ENCODE measurements around the gene LAMTOR2.
"Not testable (repeated sequence)": the region's sequence is repeated elsewhere in the genome, so short reads cannot be mapped to it uniquely, and the experiment has no call there.

LAMTOR2 gene

DNA sequence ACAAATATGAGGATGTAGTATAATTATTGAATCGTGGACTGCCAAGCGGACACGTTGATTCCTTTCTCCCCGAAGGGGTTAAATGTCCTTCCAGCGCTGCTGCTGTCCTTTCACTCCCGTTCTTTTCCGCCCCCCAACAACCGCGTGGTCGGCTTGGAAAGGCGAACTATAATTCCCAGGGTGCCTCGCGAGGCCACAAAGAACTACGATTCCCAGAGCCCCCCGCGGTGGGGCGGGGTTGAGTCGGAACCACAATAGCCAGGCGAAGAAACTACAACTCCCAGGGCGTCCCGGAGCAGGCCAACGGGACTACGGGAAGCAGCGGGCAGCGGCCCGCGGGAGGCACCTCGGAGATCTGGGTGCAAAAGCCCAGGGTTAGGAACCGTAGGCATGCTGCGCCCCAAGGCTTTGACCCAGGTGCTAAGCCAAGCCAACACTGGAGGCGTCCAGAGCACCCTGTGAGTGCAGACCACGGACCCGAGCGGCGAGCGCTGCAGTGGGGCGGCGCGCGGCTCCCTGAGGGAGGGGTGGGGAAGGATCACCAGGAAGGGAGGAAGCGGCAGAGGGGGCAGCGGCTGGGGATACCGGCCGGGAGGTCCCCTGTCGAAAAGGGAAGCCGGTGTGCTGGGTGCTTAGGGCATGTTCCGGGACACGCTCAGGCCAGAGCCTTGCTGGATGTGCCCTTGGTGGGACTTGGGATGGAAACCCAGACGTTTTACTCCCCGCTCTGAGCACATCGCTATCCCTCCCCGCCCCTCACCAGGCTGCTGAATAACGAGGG is at the start of gene LAMTOR2:
Gene LAMTOR2, plus strand, starts transcription at position 283 of the 781 bp plus-strand sequence. Its CDS starts 108 bp downstream, at position 391.
- Mint-ChIP-seq H3K4me3 (peak within 1 kb of the TSS; percentile 91), H3K36me3 (peaks cover 2% of the 10 kb centered on the region)

DNA sequence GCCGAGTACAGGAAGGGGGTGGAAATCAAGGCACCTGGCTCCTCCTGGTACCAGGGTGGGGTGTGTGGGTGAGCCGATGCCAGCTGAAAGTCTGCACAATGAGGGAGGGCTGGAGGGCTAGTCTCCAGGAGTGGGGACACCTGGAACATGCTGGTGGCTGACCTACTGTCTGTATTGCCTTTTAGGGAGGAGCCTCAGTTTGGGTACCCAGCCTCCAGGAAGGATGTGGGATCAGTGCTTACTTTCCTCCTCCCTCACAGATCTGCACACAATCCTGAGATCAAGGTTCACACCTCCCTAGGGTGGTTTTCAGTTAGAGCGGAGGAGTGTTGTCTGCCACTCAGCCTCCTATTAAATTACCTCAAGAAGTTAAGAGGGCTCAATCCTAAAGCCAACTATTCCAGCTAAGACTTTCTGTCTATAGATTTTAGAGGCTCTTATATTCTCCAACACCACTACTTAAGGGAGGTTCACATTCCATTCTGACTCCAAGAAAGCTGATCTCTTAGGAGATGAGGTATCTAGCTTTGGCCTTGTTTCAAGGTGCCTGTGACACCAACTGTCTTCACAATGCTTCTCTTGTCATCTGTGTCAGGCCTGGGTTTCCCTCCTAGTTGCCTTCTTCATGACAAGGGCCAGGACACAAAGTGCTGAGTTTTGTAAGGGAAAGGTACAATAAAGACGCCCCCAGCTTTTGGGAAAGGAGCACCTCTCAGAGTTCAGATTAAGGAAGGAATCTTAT is 49.6 kb upstream of the LAMTOR2 start:
- Mint-ChIP-seq H3K4me1 (peaks cover 27% of the 10 kb centered on the region), H3K27ac (peak overlapping the region; percentile 24), H3K4me3 (peak overlapping the region; percentile 51), H3K9me3 (no peaks in the 10 kb centered on the region), H3K36me3 (peaks cover 8% of the 10 kb centered on the region), H3K27me3 (no peaks in the 10 kb centered on the region)

More for the DNA sequence above, at the start of gene LAMTOR2:
- Mint-ChIP-seq H3K4me1 (peaks cover 30% of the 10 kb centered on the region), H3K27ac (peak within 1 kb of the TSS; percentile 97), H3K9me3 (no peaks in the 10 kb centered on the region), H3K27me3 (no peaks in the 10 kb centered on the region)

DNA sequence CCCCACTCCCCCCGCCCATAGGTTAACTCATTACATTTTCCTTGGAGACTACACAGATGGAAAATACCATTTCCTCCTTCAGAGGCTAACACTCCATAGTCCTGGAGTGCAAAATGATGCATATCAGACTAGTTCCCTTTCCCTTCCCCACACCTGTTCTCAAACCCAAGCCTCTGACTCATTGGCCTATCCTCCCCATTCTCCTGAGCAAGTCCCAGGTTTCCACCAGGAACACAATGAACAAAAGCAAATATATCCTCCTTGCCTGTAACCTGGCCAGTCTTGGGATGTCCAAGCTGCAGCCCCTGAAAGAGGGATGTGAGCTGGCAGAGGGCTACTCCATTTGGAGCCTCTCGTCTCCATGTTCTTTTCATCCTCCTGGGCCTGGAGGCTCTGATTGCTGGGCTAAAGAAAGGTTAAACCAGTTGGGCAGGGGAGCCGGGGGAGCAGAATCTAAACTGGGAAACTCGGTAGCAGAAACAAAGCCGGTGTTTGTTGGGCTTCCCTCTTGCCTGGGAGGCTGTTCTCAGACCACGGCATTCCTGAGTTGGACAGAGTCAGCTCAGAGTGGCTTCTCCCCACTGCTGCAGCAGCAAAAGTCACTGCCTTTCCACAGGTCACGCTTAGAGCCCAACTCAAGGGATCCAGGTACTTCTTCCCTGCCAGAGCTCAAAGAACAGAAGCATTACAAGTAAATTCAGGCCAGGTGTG is 47.8 kb upstream of the LAMTOR2 start:
- no peaks in the 10 kb centered on the region for H3K9me3 Mint-ChIP-seq
- peak overlapping the region; percentile 62 for H3K27ac Mint-ChIP-seq
- no peak overlapping the region for H3K4me3 Mint-ChIP-seq
- H3K4me1 Mint-ChIP-seq, result peaks cover 27% of the 10 kb centered on the region
- peaks cover 15% of the 10 kb centered on the region for H3K36me3 Mint-ChIP-seq
- no peaks in the 10 kb centered on the region for H3K27me3 Mint-ChIP-seq

DNA sequence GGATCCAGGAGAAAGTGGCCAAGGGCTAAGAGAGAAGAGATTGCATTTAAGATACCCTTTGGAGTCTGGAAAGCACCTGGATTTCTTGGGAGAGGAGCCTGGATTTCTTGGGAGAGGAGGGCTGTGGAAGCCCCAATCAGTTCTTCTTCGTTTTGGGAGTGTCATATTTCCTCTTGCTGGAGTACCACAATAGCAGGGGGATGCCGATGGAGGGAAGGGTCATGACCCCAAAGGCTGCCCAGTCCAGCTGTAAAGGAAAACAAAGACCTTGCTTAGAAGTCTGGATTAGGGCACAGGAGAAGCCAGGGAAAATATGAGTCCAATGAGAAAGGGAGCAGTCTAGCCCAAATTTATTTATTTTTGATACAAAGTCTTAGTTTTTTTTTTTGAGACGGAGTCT is 45.2 kb upstream of the LAMTOR2 start:
- Mint-ChIP-seq H3K27ac (no peak overlapping the region), H3K9me3 (no peaks in the 10 kb centered on the region), H3K27me3 (no peaks in the 10 kb centered on the region), H3K4me1 (peaks cover 27% of the 10 kb centered on the region), H3K36me3 (peaks cover 17% of the 10 kb centered on the region), H3K4me3 (no peak overlapping the region)

DNA sequence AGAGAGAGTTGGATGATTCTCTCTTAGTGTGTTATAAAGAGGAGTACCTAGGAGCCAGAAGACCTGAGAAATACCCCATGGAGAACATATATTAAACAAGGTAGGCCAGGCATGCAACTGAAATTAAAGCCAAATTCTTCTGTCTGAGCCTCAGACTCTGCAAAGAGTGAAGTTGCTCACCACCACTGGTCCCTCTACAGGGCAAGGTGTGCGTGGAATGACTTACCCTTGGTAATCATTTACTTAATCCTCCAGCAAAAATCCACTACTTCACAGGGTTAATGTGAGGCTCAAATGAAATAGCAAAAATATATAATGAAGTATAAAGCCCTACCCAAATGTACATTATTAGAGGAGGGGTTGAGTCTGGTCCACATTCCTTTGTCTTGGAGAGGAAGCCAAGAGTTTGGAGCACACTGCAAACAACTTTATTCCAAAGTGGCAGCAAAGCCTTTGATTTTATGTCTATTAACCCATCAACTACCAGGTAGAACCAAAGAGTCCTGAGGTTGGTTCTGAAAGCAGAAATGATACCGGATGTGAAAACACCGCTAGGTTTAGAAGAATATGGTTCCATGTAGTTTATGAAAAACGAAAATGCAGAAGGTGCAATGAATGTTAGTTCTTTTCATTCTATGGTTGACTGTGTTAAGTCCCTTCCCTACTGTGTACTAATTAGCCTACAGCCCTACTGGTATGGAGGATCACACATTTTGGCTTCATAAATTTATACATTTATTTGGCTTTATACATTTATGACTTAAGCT is 42.3 kb upstream of the LAMTOR2 start:
- no peak overlapping the region for H3K4me3 Mint-ChIP-seq
- no peaks in the 10 kb centered on the region for H3K27me3 Mint-ChIP-seq
- H3K36me3 Mint-ChIP-seq, result peaks cover 22% of the 10 kb centered on the region
- peaks cover 18% of the 10 kb centered on the region for H3K4me1 Mint-ChIP-seq
- no peak overlapping the region for H3K27ac Mint-ChIP-seq
- H3K9me3 Mint-ChIP-seq, result no peaks in the 10 kb centered on the region

DNA sequence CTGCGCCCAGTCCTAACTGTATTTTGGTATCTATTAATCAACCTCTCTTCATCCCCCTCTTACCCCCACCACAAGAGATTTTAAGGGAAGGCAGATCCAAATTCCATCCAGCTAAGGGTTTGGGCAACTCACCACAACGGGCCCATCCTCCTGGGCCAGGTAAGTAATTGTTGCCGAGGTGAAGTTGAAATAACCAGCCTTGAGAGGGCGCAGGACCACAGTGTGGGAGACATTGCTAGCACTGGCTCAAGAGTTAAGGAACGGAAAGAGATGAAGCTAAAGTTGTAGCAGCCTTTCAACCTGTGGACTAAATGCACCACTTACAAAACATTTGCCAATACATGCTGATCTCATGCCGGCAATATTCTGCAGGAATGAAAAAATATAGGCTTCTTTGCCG is 39.8 kb upstream of the LAMTOR2 start:
- no peak overlapping the region for H3K4me3 Mint-ChIP-seq
- peaks cover 26% of the 10 kb centered on the region for H3K4me1 Mint-ChIP-seq
- no peaks in the 10 kb centered on the region for H3K9me3 Mint-ChIP-seq
- peaks cover 21% of the 10 kb centered on the region for H3K36me3 Mint-ChIP-seq
- no peak overlapping the region for H3K27ac Mint-ChIP-seq
- no peaks in the 10 kb centered on the region for H3K27me3 Mint-ChIP-seq

DNA sequence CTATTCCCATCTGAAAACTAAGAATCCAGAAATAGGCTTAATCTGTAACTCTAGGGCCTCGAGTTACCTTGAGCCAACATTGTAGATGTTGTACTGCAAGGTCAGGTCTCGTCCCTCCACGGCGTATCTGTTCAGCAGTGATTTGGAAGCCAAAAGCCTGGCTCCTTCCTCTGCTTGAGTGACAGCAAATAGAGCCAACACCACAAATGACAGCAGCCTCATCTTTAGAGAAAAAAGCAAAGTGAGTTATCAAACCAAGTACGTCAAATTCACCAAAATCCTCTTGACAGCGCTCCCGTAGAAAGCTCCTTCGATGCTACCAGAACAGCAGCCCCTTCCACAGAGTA is 34.7 kb upstream of the LAMTOR2 start:
- Mint-ChIP-seq H3K4me1 (peaks cover 36% of the 10 kb centered on the region), H3K36me3 (peaks cover 15% of the 10 kb centered on the region), H3K9me3 (no peaks in the 10 kb centered on the region), H3K27ac (peak overlapping the region; percentile 19), H3K4me3 (peak overlapping the region; percentile 94), H3K27me3 (no peaks in the 10 kb centered on the region)

DNA sequence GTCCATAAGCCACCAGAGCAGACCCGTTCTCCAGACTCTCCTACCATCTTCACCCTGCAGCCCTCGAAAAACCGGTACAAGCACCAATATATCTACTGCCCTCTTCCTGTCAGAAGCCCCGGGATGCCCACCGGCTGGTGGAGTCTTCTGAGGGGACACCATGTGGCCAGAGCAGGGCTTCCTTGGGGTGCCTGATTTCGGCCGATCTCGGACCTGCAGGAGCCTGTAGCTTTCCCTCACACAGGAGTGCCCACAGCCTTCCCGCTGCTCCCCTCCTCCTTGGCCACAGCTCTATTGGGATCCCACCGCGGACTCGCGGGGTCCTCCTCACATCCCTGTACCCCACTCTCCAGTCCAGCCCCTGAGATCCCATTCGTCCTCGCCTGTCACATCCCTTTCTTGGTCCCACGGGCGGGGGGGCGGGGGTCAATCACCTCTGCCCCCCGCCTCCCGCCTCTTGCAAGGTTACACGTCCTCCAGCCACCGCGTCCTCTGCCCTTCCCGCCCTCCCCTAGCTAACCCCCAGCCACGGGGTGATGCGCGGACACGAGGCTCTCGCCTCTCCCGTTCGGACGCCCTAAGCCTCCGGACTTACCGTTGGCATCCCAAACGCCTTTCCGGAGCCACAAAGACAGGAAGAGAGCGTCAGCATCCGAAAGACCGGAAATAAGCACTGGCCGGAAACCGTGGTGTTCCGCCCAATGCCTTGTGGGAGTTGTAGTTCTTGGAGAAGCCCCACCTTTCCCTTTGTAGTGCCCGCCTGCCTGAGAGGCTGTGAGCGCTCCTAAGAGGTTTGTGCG is 34.1 kb upstream of the LAMTOR2 start, which contains the start of gene SSR2:
Gene SSR2, minus strand, starts transcription at position 659 of the 800 bp plus-strand sequence. CDS start 784 bp downstream, outside the sequence.
- H3K27me3 Mint-ChIP-seq, result no peaks in the 10 kb centered on the region
- peaks cover 35% of the 10 kb centered on the region for H3K4me1 Mint-ChIP-seq
- peak within 1 kb of the TSS; percentile 91 for H3K27ac Mint-ChIP-seq
- H3K9me3 Mint-ChIP-seq, result no peaks in the 10 kb centered on the region
- H3K4me3 Mint-ChIP-seq, result peak within 1 kb of the TSS; percentile 94
- H3K36me3 Mint-ChIP-seq, result peaks cover 15% of the 10 kb centered on the region

DNA sequence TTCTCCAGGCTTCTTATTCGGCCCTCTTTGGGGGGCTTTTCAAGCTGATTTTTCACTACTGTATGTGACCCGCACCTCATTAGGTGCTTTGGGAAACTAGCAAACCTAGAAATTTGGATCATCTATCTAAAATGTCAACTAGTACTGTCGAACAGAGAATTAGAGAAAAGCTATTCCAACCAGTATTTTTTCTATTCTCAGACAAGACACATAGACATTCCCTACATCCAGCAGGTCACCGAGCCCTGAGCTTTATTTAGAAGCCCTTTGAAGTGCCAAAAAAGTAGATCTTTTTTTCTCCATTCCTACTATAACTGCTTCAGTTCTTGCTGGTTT is 33.5 kb upstream of the LAMTOR2 start:
- Mint-ChIP-seq H3K9me3 (no peaks in the 10 kb centered on the region), H3K36me3 (peaks cover 15% of the 10 kb centered on the region), H3K27ac (peak overlapping the region; percentile 91), H3K4me1 (peaks cover 39% of the 10 kb centered on the region), H3K4me3 (peak overlapping the region; percentile 94), H3K27me3 (no peaks in the 10 kb centered on the region)

DNA sequence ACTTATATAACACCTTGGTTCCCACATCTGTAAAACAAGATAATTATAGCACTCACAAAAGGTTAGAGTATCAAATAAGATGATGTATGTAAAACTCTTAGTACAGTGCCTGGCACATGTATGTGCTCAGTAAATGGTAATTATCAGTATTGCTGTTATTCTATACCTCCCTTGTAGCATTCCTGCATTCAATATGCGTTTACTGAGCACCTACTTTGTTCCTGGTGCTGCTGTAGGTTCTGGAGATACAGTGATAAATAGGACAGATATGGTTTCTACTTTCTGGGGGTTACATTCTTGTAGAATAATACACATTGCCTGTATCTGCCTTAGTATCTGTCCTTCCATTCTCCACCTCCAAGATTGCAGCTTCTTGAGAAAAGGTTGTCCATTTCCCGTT is 32.6 kb upstream of the LAMTOR2 start:
- no peaks in the 10 kb centered on the region for H3K9me3 Mint-ChIP-seq
- peak overlapping the region; percentile 53 for H3K4me3 Mint-ChIP-seq
- peaks cover 35% of the 10 kb centered on the region for H3K4me1 Mint-ChIP-seq
- H3K27ac Mint-ChIP-seq, result peak overlapping the region; percentile 26
- H3K27me3 Mint-ChIP-seq, result no peaks in the 10 kb centered on the region
- peaks cover 12% of the 10 kb centered on the region for H3K36me3 Mint-ChIP-seq

DNA sequence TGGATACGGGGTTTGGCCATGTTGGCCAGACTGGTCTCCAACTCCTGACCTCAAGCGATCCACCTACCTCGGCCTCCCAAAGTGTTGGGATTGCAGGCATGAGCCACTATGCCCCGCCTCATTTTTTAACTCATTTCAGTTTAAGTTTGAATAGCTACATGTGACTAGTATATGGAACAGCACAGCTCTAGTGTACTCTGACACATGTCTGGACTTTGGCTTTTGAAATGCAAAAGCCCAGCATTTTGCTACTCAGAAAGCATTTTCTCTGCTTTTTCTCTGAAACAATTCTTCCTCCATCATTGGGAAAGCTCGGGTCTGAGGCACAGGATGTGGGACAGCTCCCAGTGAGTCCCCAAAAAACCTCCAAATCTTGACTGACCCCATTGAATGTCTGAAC is 29.8 kb upstream of the LAMTOR2 start:
- H3K4me1 Mint-ChIP-seq, result peaks cover 21% of the 10 kb centered on the region
- no peaks in the 10 kb centered on the region for H3K27me3 Mint-ChIP-seq
- H3K9me3 Mint-ChIP-seq, result no peaks in the 10 kb centered on the region
- no peak overlapping the region for H3K27ac Mint-ChIP-seq
- peaks cover 5% of the 10 kb centered on the region for H3K36me3 Mint-ChIP-seq
- no peak overlapping the region for H3K4me3 Mint-ChIP-seq

DNA sequence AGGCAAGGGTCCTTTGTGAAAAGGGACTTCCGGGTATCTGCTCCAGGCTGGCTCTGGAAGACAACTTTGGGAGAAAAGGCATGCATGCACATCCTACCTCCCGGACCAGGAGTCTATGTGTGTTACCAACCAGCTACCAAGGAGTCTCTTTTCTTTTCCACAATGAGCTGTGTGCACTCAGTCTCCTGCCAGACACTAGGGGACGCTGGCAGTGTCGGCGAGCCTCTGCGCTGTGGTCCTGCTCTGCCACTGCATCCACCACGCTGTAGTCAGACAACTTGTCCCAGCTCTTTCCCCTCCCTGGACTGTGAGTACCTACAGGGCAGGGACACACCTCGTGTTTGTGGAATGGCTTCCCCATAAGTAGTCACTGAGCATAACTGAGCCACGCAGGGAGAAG is 28.7 kb upstream of the LAMTOR2 start:
- no peaks in the 10 kb centered on the region for H3K27me3 Mint-ChIP-seq
- no peak overlapping the region for H3K27ac Mint-ChIP-seq
- H3K36me3 Mint-ChIP-seq, result no peaks in the 10 kb centered on the region
- H3K4me1 Mint-ChIP-seq, result peaks cover 12% of the 10 kb centered on the region
- no peak overlapping the region for H3K4me3 Mint-ChIP-seq
- H3K9me3 Mint-ChIP-seq, result no peaks in the 10 kb centered on the region

DNA sequence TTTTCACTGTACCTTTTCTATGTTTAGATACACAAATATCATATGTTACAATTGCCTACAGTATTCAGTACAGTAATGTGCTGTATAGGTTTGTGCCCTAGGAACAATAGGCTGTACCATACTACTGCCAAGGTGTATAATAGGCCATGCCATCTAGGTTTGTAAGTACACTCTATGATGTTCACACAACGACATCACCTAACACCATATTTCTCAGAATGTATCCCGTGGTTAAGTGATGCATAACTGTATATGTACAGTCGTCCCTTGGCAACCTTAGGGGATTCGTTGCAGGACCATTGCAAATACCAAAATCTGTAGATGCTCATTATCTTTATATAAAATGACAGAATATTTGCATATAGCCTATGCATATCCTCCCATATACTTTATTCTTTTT is 28.0 kb upstream of the LAMTOR2 start:
- Mint-ChIP-seq H3K9me3 (no peaks in the 10 kb centered on the region), H3K4me3 (no peak overlapping the region), H3K27ac (no peak overlapping the region), H3K27me3 (no peaks in the 10 kb centered on the region), H3K36me3 (no peaks in the 10 kb centered on the region), H3K4me1 (peaks cover 8% of the 10 kb centered on the region)

DNA sequence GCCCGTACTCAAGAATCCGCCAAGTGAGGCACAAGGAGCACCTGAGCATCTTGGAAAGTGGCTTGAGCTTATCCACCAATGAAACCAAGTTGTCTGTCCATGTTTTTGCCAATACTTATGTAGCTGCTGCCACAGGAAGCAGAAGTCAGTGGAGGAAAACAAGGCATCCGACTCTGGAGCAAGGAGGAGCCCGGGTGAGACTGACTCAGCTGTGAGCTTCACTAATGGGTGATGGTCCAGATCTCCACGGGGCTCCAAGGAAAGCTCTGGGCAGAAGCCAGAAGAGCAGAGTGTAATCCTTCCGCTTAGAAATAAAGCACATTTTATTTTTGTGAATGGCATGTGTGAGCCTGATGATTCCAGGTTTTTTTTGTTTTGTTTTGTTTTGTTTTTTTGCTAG is 21.6 kb upstream of the LAMTOR2 start:
- Mint-ChIP-seq H3K9me3 (no peaks in the 10 kb centered on the region), H3K4me3 (no peak overlapping the region), H3K27ac (no peak overlapping the region), H3K4me1 (no peaks in the 10 kb centered on the region), H3K36me3 (peaks cover 4% of the 10 kb centered on the region), H3K27me3 (no peaks in the 10 kb centered on the region)

DNA sequence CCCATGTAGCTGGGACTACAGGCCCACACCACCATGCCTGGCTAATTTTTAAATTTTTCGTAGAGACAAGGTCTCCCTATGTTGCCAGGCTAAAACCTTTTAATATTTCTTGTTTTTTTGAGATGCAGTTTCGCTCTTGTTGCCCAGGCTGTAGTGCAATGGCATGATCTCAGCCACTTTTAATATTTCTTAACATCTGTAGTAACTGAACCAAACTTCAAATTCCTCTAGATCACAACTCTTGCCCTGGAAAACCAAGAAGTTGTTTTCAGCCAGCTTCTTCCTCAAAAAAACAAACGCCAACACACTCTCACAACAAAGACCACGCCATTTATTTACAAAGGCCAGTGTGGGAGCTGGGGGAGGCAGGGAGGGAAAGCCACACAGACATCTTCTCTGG is 19.6 kb upstream of the LAMTOR2 start:
- not testable (repeated sequence) for H3K27ac Mint-ChIP-seq, H3K9me3 Mint-ChIP-seq, H3K36me3 Mint-ChIP-seq, H3K27me3 Mint-ChIP-seq, H3K4me1 Mint-ChIP-seq, H3K4me3 Mint-ChIP-seq

Measured in activated naive CD4-positive, alpha-beta T cell treated with anti-CD3 and anti-CD28 coated beads, Interleukin-2, amount 50 U/mL, for 24 hours (primary cell).